Measurements from ENCODE around the gene SCUBE1.

SCUBE1 gene

GRCh38 chr22:43220625-43221380 lies 122.4 kb downstream of the SCUBE1 start:
- DNase-seq (ENCODE audit: low read depth in 2 of 2, low spot score in 1 of 2), result no peak

- DNase-seq (ENCODE audit: low read depth in 2 of 2, low spot score in 1 of 2), result no peak
These were observed 124.4 kb downstream of the SCUBE1 start for GRCh38 chr22:43218786-43219185.

DNA sequence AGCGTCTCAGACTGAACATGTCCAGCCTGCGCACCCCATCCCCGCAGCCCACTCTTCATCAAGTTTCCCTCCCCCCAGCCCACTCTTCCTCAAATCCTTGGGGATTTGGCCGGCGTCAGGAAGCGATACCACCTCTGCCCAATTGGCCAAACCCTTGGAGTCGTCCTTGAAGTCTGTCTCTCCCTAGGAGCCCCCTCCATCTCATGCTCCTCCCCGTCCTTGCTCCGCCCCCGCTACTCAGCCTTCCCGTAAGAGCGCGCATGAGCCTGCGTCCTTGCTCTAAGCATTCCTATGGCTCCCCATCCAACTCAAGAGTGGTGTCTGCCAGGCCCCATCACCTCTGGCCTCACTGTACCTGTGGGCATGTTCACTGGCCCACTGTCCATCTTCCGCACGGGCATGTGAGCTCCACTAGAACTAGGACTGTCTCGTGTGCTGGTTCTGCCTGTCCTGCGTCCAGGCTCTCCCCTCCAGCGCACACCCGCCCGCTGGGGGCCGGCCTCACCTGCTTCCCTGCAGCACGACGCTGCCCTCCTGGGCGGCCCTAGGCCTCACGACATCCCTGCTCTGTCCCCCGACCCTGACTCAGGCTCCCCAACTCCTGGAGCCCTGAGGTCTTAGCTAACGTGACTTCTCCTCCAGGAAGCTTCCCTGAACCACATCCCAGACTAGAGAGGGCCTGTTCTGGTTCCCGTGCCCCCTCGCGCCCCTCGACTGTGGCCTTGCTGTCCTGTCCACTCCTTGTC lies 125.7 kb downstream of the SCUBE1 start:
- no peak for DNase-seq (ENCODE audit: low read depth in 2 of 2, low spot score in 1 of 2)

GRCh38 chr22:43216738-43217137 lies 126.4 kb downstream of the SCUBE1 start:
- DNase-seq (ENCODE audit: low read depth in 2 of 2, low spot score in 1 of 2), result no peak

- DNase-seq (ENCODE audit: low read depth in 2 of 2, low spot score in 1 of 2), result no peak
These were observed 129.2 kb downstream of the SCUBE1 start for GRCh38 chr22:43213962-43214361.

DNA sequence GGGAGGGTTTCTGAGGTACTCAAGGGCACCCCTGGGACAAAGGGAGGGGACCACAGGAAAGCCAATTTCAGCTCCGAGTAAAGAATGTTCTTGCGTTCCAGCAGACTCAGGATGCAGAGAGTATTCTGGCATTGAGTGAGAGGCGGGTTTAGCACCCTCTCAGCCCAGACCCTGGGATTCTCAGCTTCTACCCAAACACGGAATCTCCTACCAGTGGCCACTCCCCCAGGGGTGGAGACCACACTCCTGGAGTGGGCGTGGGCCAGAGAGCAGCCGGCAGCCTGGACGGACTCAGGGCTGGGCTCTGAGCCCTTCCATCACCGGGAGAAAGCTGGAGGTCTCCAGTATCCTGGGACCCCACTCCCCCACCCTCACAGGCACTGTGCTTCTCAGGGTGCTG lies 130.1 kb downstream of the SCUBE1 start:
- no peak for DNase-seq (ENCODE audit: low read depth in 2 of 2, low spot score in 1 of 2)

DNA sequence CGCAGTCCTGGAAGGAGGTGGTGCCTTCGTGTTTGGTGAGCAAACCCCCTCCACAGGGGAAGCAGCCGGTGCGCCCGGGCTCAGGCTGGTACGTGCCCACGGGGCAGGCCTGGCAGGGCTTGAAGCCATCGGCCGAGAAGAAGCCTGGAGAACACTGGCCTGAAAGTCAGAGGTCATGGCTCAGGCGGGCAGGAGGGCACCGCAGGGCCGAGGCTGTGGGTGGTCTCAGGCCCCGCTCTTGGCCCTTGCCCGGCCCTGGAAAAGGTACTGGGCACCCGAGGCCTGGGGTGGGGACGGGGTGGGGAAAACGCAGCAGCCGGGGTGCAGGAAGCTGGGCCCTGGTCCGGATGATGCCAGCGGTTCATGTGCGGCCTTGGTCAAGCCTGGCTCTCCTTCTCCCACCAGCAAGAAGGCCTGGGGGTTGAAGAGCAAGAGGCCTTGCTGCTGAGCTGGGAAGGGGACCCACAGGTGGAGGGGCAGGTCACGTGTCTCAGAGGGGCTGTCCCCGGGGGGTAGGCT lies 130.7 kb downstream of the SCUBE1 start:
- no peak for DNase-seq (ENCODE audit: low read depth in 2 of 2, low spot score in 1 of 2)

- DNase-seq (ENCODE audit: low read depth in 2 of 2, low spot score in 1 of 2), result no peak
These were observed 131.2 kb downstream of the SCUBE1 start for GRCh38 chr22:43211941-43212433.

DNA sequence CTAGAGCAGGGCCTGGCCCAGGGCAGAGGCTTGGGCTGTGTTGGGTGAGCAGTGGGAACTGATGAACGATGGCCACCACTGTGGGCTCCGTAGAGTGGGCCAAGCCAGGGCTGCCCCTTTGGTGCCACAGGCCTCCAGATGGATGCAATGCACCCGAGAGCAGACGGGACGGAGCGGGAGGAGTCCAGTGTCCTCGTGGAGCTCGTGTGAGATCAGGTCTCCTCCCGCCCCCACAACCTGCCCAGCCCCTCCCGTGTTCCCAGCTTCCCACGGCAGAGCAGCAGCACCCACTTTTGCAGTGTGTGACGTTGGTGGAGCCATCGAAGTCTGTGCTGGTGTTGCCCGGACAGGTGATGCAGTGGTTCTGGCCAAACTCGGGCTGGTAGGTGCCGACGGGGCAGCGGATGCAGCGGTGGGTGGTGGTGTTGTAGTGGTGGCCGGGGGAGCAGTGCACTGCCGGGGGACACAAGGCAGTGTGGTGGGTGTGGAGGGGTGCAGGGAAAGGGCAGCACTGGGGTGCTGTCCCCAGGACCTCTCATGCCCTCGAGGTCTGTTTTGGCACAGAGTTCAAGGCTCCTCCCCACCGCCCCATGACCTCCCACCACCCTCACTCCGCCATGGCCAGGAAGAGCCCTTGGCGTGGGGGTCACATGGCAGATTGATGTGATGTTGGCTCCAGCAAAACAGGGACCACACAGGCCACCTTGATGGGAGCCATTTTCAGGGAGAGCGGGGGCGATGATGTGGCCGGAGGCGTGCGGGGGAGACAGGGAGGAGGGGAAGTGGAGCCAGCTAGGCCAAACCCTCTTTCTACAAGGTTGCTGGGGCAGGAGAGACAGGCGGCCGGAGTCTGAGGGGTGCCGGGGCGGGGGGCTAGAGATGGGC lies 132.3 kb downstream of the SCUBE1 start:
- no peak for DNase-seq (ENCODE audit: low read depth in 2 of 2, low spot score in 1 of 2)

DNA sequence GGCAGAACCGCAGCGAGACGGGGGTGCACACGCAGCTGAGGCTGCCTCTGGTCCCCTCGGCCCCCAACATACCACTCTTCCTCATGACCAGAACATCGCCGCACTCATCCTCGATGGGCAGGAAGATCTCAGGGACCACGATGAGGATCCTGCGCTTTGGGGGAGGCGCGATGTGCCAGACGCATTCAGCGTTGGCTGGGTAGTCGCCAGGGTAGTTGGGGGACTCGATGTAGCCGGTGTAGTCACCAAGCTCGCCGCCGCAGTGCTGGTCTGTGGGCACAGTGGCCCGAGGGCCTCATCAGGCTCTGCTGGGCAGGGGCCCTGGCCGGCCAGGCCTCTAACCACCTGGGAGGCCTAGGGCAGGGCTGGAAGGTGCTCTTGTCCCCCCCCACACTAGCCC lies 133.2 kb downstream of the SCUBE1 start:
- no peak for DNase-seq (ENCODE audit: low read depth in 2 of 2, low spot score in 1 of 2)

DNA sequence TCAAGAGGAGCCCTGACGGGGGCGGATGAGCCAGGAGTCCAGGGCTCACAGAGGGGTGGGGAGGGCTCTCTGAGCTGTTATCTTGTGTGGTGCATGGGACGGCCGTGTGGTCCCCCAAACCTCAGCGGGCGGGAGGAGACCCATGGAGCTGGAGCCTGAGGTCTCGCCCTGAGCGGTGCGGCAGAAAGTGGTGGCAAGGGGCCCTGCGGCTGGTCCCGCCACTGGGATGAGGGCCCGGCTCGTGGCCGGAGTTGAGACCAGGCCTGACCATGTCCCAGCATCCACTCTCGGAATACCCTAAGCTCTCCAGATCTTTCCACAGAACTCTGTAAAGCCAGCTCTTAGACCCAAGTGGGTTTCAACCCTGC lies 133.7 kb downstream of the SCUBE1 start:
- no peak for DNase-seq (ENCODE audit: low read depth in 2 of 2, low spot score in 1 of 2)

DNA sequence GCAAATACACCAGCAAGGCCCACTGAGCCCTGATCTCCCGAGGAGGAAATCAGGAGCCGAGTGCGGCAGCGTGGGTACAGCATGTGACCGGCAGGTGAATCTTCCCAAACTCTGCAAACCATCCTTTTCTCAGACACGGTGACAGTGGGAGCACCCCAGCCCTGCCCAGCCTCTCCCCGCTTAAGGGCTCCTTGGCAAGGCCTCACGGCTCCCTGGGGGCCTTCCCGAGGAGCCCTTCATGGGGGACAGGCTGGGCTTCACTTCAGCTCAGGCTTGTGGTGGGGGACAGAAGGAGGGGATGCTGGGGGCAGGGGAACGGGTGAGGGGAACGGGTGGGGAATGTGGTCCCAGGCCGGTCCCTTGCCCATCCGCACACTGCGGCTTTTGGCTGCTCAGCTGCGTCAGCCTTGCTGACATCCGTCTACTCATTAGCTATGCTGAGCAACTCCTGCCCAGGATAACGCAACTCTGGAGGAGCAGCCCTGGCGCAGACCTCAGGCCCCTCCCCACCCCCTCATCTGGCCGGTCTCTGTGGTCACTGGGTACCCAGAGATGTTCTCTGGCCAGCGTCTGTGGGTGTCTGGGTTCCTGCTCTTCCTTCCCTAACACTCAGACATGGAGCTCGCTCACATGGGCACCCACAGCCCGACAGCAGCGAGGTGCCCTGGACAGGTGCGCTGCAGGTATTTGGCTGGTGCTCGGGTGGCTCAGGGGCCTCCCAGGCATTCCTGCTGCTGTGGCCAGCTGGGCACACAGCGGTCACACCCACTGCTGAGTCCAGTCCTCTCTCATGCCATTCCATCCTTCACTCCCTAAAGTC lies 134.3 kb downstream of the SCUBE1 start:
- no peak for DNase-seq (ENCODE audit: low read depth in 2 of 2, low spot score in 1 of 2)

DNA sequence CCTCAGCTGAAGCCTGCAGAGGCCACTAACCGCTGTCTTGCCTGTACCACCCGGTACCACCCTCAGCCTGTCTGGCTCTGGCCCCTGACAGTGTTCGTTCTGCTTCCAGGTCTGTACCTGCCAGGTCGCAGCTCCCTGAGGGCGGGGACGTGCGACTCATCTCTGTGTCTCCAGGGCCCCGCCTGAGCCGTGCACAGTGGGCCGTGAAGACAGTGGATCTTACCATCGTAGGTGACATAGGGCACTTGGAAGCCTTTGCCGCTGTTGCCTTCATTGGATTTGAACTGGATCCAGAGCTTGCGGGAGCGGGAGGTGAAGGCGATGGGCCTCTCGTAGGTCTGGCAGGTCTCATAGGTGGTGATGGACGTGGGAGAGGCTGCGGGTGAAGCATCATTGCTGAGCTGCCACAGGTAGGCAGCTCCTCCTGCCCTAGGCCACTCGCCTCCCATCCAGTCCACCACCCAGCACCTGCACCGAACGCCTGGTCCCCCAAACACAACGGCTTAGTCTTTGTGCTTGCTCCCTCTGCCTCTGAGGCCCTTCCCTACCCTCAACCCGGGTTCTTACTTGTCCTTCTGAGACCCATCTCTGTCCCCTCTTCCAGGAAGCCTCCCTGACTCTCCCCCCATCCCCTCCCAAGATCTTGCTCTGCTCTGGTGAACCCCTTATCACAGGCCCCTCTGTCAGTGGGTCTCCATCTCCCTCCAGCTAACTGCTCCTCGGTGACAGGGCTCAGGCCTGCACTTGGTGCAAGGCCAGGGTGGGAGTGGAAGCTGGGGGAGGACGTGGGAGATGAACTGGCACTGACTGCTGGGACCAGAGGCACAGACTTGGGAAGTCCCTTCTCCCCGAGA lies 135.1 kb downstream of the SCUBE1 start:
- no peak for DNase-seq (ENCODE audit: low read depth in 2 of 2, low spot score in 1 of 2)

DNA sequence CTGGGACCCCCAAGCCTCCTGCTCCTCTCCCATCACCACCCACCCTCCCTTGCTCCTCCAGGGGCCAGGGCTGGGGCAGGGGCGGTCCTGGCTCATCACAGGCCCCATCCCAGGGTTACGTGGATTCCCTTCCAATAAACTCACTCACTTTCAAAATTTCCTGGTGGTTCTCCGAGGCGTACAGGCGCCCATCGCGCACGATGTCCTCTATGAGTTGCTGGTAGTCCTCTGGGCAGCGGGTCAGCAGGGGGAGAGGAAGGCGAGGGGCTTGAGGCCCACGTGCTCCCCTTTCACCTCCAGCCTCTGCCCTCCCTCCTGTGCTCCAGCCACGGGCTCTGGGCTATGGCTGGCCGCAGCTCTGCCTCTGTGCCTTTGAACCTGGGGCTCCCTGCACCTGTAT lies 135.8 kb downstream of the SCUBE1 start:
- no peak for DNase-seq (ENCODE audit: low read depth in 2 of 2, low spot score in 1 of 2)

GRCh38 chr22:43206509-43207161 lies 136.5 kb downstream of the SCUBE1 start:
- no peak for DNase-seq (ENCODE audit: low read depth in 2 of 2, low spot score in 1 of 2)

GRCh38 chr22:43205748-43206508 lies 137.2 kb downstream of the SCUBE1 start:
- no peak for DNase-seq (ENCODE audit: low read depth in 2 of 2, low spot score in 1 of 2)

- peak in 1 of 2 donors; percentile 9 for DNase-seq (ENCODE audit: low read depth in 2 of 2, low spot score in 1 of 2)
These were observed 137.9 kb downstream of the SCUBE1 start for GRCh38 chr22:43205261-43205691.

- no peak for DNase-seq (ENCODE audit: low read depth in 2 of 2, low spot score in 1 of 2)
These were observed 139.6 kb downstream of the SCUBE1 start for GRCh38 chr22:43203471-43203981.
